ENCODE results near the gene DHRS1. TPM values are rescaled to one million over a fixed set of nuclear protein-coding genes. Genes with fewer than 3 reads are reported as not detected.

Gene DHRS1
- total and polyA plus RNA-seq, 8 donors = 24.9 to 55.5 (median 42.6) TPM

DNA sequence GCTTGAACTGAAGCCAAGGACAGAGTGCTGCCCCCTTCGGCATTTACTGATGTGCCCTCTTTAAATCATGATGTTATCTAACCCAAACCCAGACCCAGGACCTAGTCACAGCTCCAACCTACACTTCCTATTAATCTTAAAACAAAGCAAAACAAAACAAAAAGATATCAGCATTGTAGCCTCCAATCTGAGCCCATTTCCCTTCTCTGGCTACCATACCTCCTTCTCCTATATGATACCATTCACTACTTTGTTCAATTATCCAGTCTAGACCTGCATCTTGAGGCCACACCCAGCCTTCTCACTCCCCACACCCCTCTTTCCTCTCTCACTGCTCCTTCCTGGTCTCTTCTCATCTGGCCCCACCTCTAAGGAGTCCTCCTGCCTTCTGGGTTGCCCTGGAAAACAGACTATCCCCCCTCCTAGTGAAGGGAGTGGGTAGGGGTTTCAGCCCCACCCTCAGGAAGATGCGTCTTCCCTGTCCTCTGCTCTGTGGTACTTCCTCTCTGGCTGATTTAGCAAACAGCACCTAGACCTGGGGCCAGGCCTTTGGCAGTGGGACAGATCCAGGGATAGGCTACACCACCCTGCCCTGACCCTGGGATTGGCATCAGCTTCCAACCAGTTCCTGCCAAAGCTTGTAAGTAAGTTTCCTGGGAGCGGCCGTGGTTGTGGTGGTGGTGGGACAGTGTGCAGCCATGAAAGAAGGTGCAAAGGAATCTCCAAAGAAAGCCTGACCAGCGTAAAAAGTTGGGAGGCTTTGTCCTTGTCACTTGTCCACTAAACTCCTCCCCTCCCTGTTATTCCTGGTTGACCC lies 15.0 kb upstream of the DHRS1 start:
- TF ChIP-seq, protein P1, sequence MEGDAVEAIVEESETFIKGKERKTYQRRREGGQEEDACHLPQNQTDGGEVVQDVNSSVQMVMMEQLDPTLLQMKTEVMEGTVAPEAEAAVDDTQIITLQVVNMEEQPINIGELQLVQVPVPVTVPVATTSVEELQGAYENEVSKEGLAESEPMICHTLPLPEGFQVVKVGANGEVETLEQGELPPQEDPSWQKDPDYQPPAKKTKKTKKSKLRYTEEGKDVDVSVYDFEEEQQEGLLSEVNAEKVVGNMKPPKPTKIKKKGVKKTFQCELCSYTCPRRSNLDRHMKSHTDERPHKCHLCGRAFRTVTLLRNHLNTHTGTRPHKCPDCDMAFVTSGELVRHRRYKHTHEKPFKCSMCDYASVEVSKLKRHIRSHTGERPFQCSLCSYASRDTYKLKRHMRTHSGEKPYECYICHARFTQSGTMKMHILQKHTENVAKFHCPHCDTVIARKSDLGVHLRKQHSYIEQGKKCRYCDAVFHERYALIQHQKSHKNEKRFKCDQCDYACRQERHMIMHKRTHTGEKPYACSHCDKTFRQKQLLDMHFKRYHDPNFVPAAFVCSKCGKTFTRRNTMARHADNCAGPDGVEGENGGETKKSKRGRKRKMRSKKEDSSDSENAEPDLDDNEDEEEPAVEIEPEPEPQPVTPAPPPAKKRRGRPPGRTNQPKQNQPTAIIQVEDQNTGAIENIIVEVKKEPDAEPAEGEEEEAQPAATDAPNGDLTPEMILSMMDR (IDR thresholded peaks at IDR 0.05) = no peak
- Histone ChIP-seq H3K4me3 (peak overlapping the region in 1 of 2 donors; percentile 32), H3K9me3 (no peaks in the 10 kb centered on the region), H3K27ac (peak overlapping the region; percentile 27 to 95), H3K27me3 (peaks cover 0 to 31% of the 10 kb centered on the region in 2 donors), H3K4me1 (peaks cover 35 to 98% of the 10 kb centered on the region in 2 donors), H3K36me3 (peaks cover 0 to 25% of the 10 kb centered on the region in 2 donors)
- ATAC-seq (no peak), DNase-seq (peak in 2 of 4 donors; percentile 39 to 69)
- intact Hi-C loops (cut with DNase I) = no loop called here

DNA sequence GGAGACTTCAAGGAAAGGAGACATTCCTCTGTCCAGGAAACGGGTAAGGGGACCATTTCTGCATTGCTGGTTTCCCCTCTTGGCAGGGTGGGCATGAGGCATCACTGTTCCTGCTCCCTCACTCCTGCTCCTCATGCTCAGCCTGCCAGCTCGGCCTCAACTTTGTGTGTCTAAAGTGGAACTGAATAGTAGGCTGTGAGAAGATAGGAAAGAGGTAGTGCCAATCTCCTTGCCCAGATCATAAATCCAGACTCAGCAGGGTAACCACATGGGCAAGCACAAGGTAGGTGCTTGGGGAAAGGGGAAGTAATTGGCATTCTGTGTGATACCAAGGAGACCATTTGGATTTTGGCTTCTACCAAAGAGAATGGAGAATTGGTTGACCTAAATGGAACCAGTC lies 14.3 kb upstream of the DHRS1 start:
- H3K27ac ChIP-seq = peak overlapping the region; percentile 27 to 95
- intact Hi-C loops (cut with DNase I) = no loop called here
- ATAC-seq = no peak

DNA sequence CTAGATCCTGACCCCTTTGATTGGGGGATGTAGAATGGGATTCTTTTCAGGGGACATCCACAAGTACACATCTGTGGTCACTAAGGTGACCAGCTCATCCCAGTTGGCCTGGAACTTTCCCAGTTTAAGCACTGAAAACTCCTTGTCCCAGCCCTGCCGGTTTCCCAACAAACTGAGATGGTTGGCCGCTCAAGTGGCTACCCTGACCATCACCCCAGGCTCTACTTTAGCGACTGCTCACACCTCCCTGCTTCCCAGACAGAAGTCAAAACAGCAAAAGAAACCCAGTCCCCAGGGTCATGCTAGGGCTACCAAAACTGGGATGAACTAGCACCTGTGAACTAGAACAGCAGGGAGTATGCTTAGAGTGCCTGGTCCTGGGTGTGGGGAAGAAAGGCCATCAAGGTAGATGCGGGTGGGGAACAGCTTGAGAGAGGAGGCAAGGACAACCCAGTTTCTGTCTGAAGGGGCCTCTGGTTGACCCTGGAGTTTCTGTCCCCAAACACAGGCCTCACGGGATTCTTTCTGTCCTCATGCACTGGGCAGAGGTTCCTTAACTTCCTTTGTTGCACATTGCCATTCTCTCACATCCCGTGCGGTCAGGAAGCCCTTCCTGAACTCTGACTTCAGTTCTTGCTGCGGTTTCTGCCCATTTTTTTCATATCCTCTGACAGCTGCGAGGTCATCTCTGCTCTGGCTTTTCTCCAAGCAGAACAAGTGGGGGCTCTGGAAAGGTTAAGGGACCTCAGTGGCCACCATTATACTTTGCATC lies 13.3 kb upstream of the DHRS1 start:
- Histone ChIP-seq H3K36me3 (peaks cover 0 to 14% of the 10 kb centered on the region in 2 donors), H3K27ac (peak overlapping the region; percentile 86 to 95), H3K27me3 (peaks cover 0 to 16% of the 10 kb centered on the region in 2 donors), H3K4me3 (peak overlapping the region in 1 of 2 donors; percentile 64), H3K9me3 (no peaks in the 10 kb centered on the region), H3K4me1 (peaks cover 38 to 100% of the 10 kb centered on the region in 2 donors)
- ATAC-seq (no peak), DNase-seq (peak in 2 of 4 donors; percentile 31 to 72)
- intact Hi-C loops (cut with DNase I) = no loop called here
- TF ChIP-seq, protein P1 (IDR thresholded peaks at IDR 0.05) = no peak

More for the DNA sequence above, 14.3 kb upstream of the DHRS1 start:
- Histone ChIP-seq H3K9me3 (no peaks in the 10 kb centered on the region), H3K27me3 (peaks cover 0 to 24% of the 10 kb centered on the region in 2 donors), H3K4me1 (peaks cover 38 to 100% of the 10 kb centered on the region in 2 donors), H3K4me3 (peak overlapping the region in 1 of 2 donors; percentile 32), H3K36me3 (peaks cover 0 to 20% of the 10 kb centered on the region in 2 donors)
- DNase-seq = peak in 2 of 4 donors; percentile 33 to 67
- TF ChIP-seq, protein P1 (IDR thresholded peaks at IDR 0.05) = no peak

DNA sequence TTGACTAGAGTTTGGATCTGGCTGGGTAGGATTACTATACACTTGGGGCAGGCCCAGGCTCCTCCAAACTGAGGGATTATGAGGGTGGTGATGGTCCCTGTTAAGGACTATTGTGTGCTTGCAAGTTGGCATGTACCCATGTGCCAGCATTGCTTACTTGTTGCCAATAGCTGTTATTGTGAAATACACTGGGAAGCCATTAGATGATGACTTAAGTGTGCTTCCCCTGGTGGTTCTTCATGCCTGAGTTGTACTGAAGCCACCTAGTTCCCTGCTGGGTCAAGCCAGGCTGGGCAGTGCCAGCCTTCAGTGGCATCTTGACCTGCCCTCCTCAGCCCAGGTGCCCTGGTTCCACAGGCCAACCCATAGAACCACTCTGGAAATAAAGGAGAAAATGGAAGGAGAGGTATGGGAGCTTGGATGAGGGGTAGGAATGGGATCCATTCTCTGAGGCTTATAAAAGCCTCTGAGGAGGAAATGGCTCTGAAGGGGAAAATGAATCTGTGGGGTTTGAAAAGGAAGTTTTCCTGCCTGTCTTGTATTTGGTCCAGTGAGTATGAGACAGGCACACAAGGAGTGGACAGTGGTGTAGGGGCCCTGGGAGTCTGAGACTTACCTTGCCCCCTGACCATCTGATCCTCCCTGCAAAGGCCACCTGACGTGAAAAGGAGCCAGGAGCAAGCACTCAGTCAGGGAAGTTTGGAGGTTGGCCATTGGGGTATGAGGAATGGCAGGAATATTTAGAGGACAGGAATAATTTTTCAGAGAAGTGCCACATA lies 12.4 kb upstream of the DHRS1 start:
- TF ChIP-seq, protein P1 (IDR thresholded peaks at IDR 0.05) = peak in 1 of 2 donors; percentile 16
- ATAC-seq (no peak), DNase-seq (no peak)
- Histone ChIP-seq H3K4me1 (peaks cover 38 to 96% of the 10 kb centered on the region in 2 donors), H3K4me3 (peak overlapping the region in 1 of 2 donors; percentile 64), H3K36me3 (peaks cover 0 to 20% of the 10 kb centered on the region in 2 donors), H3K27ac (peak overlapping the region; percentile 86 to 95), H3K27me3 (peaks cover 0 to 16% of the 10 kb centered on the region in 2 donors), H3K9me3 (no peaks in the 10 kb centered on the region)
- intact Hi-C loops (cut with DNase I) = no loop called here

Data from left lung (tissue), 10 donors.